ENCODE data around the gene INTS3. TPM values are rescaled to one million over a fixed set of nuclear protein-coding genes. Genes with fewer than 3 reads are reported as not detected.
"Not testable (repeated sequence)": the region's sequence is repeated elsewhere in the genome, so short reads cannot be mapped to it uniquely, and the experiment has no call there.

The INTS3 gene
- polyA plus RNA-seq, 1 donor from 2014 or later, result 29.9 TPM

DNA sequence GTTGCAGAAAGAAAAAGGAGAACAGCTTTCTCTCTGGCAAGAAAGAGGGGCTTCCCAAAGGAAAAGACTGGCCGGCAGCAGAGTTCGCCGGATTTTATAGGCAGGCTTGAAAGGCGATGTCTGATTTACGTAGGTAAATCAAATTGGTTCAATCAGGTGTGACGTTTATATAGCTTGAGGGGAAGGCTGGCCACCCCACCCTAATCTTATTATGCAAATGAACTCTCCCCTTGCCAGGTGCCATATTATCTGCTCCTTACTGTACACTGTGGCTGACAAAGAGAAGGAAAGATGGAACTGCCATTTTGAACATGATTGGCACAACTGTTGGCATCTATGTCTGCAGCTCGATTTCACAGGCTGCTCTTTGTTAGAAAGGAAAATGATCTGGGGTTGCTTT lies 16.8 kb upstream of the INTS3 start:
- Histone ChIP-seq H3K79me2 (replicated peaks; ENCODE audit: insufficient read depth, low read length) (no peaks in the 10 kb centered on the region), H3K4me2 (ENCODE audit: low read length) (no peak overlapping the region), H3K27me3 (ENCODE audit: insufficient read depth, low read depth, low read length) (no peaks in the 10 kb centered on the region), H2AFZ (ENCODE audit: low read depth, low read length) (no peak overlapping the region), H3K36me3 (ENCODE audit: insufficient read depth, low read length) (no peaks in the 10 kb centered on the region), H3K9me3 (ENCODE audit: low read length) (no peaks in the 10 kb centered on the region), H3K9me2 (ENCODE audit: insufficient read depth, low read length) (no peaks in the 10 kb centered on the region), H3K4me3 (ENCODE audit: low read length) (no peak overlapping the region), H3F3A (ENCODE audit: insufficient read depth, low read length, poor library complexity, severe bottlenecking) (no peaks in the 10 kb centered on the region), H3K27ac (ENCODE audit: low read length) (no peak overlapping the region), H3K9ac (ENCODE audit: low read length) (no peak overlapping the region), H4K20me1 (ENCODE audit: insufficient read depth) (no peaks in the 10 kb centered on the region)
- TF ChIP-seq POLR2AphosphoS5 (IDR thresholded peaks at IDR 0.05), result no peak
- no peak for TF ChIP-seq EZH2 (IDR thresholded peaks at IDR 0.05; ENCODE audit: borderline replicate concordance, insufficient read depth, low read length, poor library complexity, severe bottlenecking)
- TF ChIP-seq EP300 (conservative IDR thresholded peaks at IDR 0.05; ENCODE audit: poor library complexity, severe bottlenecking), result no peak
- TF ChIP-seq, protein P1, sequence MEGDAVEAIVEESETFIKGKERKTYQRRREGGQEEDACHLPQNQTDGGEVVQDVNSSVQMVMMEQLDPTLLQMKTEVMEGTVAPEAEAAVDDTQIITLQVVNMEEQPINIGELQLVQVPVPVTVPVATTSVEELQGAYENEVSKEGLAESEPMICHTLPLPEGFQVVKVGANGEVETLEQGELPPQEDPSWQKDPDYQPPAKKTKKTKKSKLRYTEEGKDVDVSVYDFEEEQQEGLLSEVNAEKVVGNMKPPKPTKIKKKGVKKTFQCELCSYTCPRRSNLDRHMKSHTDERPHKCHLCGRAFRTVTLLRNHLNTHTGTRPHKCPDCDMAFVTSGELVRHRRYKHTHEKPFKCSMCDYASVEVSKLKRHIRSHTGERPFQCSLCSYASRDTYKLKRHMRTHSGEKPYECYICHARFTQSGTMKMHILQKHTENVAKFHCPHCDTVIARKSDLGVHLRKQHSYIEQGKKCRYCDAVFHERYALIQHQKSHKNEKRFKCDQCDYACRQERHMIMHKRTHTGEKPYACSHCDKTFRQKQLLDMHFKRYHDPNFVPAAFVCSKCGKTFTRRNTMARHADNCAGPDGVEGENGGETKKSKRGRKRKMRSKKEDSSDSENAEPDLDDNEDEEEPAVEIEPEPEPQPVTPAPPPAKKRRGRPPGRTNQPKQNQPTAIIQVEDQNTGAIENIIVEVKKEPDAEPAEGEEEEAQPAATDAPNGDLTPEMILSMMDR (IDR thresholded peaks at IDR 0.05; ENCODE audit: poor library complexity, severe bottlenecking), result no peak

DNA sequence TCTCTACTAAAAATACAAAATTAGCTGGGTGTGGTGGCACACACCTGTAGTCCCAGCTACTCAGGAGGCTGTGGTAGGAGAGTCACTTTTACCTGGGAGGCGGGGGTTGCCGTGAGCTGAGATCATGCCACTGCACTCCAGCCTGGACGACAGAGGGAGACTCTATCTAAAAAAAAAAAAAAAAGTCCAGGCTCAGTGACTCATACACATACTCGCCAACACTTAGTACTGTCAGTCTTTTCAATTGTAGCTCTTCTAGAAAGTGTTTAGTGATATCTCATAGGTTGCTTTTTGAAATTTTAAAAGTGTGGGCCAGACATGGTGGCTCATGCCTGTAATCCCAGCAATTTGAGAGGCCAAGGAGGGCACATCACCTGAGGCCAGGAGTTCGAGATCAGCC lies 11.6 kb upstream of the INTS3 start:
- not testable (repeated sequence) for H3K27ac ChIP-seq (ENCODE audit: low read length); H3K79me2 ChIP-seq (replicated peaks; ENCODE audit: insufficient read depth, low read length); H3F3A ChIP-seq (ENCODE audit: insufficient read depth, low read length, poor library complexity, severe bottlenecking); H3K36me3 ChIP-seq (ENCODE audit: insufficient read depth, low read length); H4K20me1 ChIP-seq (ENCODE audit: insufficient read depth); H2AFZ ChIP-seq (ENCODE audit: low read depth, low read length); H3K9me3 ChIP-seq (ENCODE audit: low read length); H3K4me2 ChIP-seq (ENCODE audit: low read length); H3K9ac ChIP-seq (ENCODE audit: low read length); H3K27me3 ChIP-seq (ENCODE audit: insufficient read depth, low read depth, low read length); H3K4me3 ChIP-seq (ENCODE audit: low read length); H3K9me2 ChIP-seq (ENCODE audit: insufficient read depth, low read length)

DNA sequence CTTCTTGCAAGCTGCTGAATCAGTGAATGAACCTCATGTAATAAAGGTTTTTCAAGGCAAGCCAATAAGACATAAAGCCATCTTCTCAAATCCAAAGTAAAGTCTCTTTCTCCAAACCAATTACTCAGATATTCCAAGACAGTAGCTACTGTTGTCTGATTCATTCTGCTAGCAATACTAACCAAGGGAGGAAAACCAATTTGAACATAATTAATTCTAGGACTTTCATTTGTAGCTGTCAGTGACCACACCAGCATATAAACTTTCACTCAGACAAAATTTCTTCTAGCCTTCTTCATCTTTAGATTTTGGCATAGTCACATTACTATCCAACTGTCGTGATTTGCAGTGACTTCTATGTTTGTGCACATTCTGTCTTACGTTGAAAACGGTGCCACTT lies 10.5 kb upstream of the INTS3 start:
- Histone ChIP-seq H3K79me2 (replicated peaks; ENCODE audit: insufficient read depth, low read length) (no peaks in the 10 kb centered on the region), H3K27ac (ENCODE audit: low read length) (no peak overlapping the region), H3F3A (ENCODE audit: insufficient read depth, low read length, poor library complexity, severe bottlenecking) (no peaks in the 10 kb centered on the region), H3K4me3 (ENCODE audit: low read length) (no peak overlapping the region), H4K20me1 (ENCODE audit: insufficient read depth) (no peaks in the 10 kb centered on the region), H2AFZ (ENCODE audit: low read depth, low read length) (no peak overlapping the region), H3K27me3 (ENCODE audit: insufficient read depth, low read depth, low read length) (no peaks in the 10 kb centered on the region), H3K36me3 (ENCODE audit: insufficient read depth, low read length) (no peaks in the 10 kb centered on the region), H3K9me3 (ENCODE audit: low read length) (no peaks in the 10 kb centered on the region), H3K9me2 (ENCODE audit: insufficient read depth, low read length) (no peaks in the 10 kb centered on the region), H3K9ac (ENCODE audit: low read length) (no peak overlapping the region), H3K4me2 (ENCODE audit: low read length) (no peak overlapping the region)
- TF ChIP-seq POLR2AphosphoS5 (IDR thresholded peaks at IDR 0.05) (no peak), TAF1 (IDR thresholded peaks at IDR 0.05; ENCODE audit: low read depth) (no peak), SMC3 (conservative IDR thresholded peaks at IDR 0.05; ENCODE audit: poor library complexity) (no peak), RAD21 (conservative IDR thresholded peaks at IDR 0.05) (no peak), EP300 (conservative IDR thresholded peaks at IDR 0.05; ENCODE audit: poor library complexity, severe bottlenecking) (no peak), EZH2 (IDR thresholded peaks at IDR 0.05; ENCODE audit: borderline replicate concordance, insufficient read depth, low read length, poor library complexity, severe bottlenecking) (no peak), MXI1 (conservative IDR thresholded peaks at IDR 0.05; ENCODE audit: poor library complexity, severe bottlenecking) (no peak)
- TF ChIP-seq, protein P1 (IDR thresholded peaks at IDR 0.05; ENCODE audit: poor library complexity, severe bottlenecking), result no peak
- TF ChIP-seq, protein P2, sequence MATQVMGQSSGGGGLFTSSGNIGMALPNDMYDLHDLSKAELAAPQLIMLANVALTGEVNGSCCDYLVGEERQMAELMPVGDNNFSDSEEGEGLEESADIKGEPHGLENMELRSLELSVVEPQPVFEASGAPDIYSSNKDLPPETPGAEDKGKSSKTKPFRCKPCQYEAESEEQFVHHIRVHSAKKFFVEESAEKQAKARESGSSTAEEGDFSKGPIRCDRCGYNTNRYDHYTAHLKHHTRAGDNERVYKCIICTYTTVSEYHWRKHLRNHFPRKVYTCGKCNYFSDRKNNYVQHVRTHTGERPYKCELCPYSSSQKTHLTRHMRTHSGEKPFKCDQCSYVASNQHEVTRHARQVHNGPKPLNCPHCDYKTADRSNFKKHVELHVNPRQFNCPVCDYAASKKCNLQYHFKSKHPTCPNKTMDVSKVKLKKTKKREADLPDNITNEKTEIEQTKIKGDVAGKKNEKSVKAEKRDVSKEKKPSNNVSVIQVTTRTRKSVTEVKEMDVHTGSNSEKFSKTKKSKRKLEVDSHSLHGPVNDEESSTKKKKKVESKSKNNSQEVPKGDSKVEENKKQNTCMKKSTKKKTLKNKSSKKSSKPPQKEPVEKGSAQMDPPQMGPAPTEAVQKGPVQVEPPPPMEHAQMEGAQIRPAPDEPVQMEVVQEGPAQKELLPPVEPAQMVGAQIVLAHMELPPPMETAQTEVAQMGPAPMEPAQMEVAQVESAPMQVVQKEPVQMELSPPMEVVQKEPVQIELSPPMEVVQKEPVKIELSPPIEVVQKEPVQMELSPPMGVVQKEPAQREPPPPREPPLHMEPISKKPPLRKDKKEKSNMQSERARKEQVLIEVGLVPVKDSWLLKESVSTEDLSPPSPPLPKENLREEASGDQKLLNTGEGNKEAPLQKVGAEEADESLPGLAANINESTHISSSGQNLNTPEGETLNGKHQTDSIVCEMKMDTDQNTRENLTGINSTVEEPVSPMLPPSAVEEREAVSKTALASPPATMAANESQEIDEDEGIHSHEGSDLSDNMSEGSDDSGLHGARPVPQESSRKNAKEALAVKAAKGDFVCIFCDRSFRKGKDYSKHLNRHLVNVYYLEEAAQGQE (IDR thresholded peaks at IDR 0.05; ENCODE audit: borderline replicate concordance), result no peak
